CD4-positive, alpha-beta T cell treated with Interleukin-4 for 4 hours (primary cell): ENCODE results near the gene FRMD5.

ENCODE experiments used
- DNase-seq: peaks from one replicate; pipeline ENCODE4 v3.0.0-alpha.2; 2020

Gene FRMD5

GRCh38 chr15:43958861-43959330 lies 236.2 kb downstream of the FRMD5 start:
- DNase-seq = no peak

GRCh38 chr15:43957724-43958123 lies 237.3 kb downstream of the FRMD5 start:
- DNase-seq = no peak

GRCh38 chr15:43955140-43955539 lies 239.9 kb downstream of the FRMD5 start:
- no peak for DNase-seq

- DNase-seq = no peak
Measured at GRCh38 chr15:43954181-43954621, 240.9 kb downstream of the FRMD5 start.

- no peak for DNase-seq
Measured at GRCh38 chr15:43953402-43953801, 241.7 kb downstream of the FRMD5 start.

GRCh38 chr15:43950531-43950930 lies 244.5 kb downstream of the FRMD5 start:
- DNase-seq = no peak

GRCh38 chr15:43948691-43949325 lies 246.3 kb downstream of the FRMD5 start:
- DNase-seq = no peak

- no peak for DNase-seq
Measured at GRCh38 chr15:43943511-43943910, 251.6 kb downstream of the FRMD5 start.

GRCh38 chr15:43942194-43942593 lies 252.9 kb downstream of the FRMD5 start:
- no peak for DNase-seq

GRCh38 chr15:43941555-43941954 lies 253.5 kb downstream of the FRMD5 start:
- no peak for DNase-seq

- DNase-seq = no peak
Measured at GRCh38 chr15:43941071-43941470, 254.0 kb downstream of the FRMD5 start.

GRCh38 chr15:43939070-43939469 lies 256.0 kb downstream of the FRMD5 start:
- no peak for DNase-seq

GRCh38 chr15:43934480-43934879 lies 260.6 kb downstream of the FRMD5 start:
- no peak for DNase-seq

GRCh38 chr15:43932907-43933306 lies 262.2 kb downstream of the FRMD5 start:
- DNase-seq = no peak

- no peak for DNase-seq
Measured at GRCh38 chr15:43931790-43932435, 263.2 kb downstream of the FRMD5 start.

GRCh38 chr15:43931119-43931518 lies 264.0 kb downstream of the FRMD5 start:
- no peak for DNase-seq

- no peak for DNase-seq
Measured at GRCh38 chr15:43930556-43930955, 264.5 kb downstream of the FRMD5 start.

GRCh38 chr15:43930079-43930478 lies 265.0 kb downstream of the FRMD5 start:
- no peak for DNase-seq

GRCh38 chr15:43928152-43928551 lies 266.9 kb downstream of the FRMD5 start:
- DNase-seq = no peak

- no peak for DNase-seq
Measured at GRCh38 chr15:43927203-43927602, 267.9 kb downstream of the FRMD5 start.

- no peak for DNase-seq
Measured at GRCh38 chr15:43923553-43923952, 271.5 kb downstream of the FRMD5 start.

GRCh38 chr15:43922021-43922420 lies 273.1 kb downstream of the FRMD5 start:
- no peak for DNase-seq

- DNase-seq = no peak
Measured at GRCh38 chr15:43920815-43921214, 274.3 kb downstream of the FRMD5 start.

- no peak for DNase-seq
Measured at GRCh38 chr15:43920254-43920600, 274.8 kb downstream of the FRMD5 start.
